Right kidney (tissue), 1 donor: ENCODE data around the gene CYYR1.

Experiments
- DNase-seq: peaks from one replicate; pipeline ENCODE4 v3.0.0-alpha.2; 2016

CYYR1 gene

DNA sequence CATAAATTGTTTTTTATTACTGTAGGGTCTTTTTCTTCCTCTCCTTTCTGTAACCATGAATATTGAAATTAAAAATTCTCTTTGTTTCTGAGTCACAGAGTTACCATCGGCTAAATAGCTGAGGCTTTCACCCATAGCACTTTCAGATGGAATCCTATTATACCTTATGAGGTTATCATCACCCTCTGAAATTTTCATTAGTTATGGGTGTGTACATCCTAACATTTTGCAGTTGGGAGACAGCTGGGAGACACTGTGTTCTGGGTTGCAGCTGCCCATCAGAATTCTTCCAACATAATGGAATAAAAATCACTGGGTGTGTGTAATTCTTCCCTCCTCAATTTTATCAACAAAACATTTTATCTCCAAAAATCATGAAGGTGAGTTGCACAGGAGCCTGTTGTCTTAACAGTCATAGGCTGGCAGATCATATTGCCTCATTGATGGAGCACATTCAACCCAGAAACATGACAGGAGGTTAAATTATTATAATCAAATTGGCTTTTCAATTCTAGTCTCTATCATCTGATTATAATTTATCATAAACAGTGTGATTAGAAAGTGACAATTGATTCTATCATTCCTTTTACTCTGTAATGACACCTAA is 17.4 kb downstream of the CYYR1 start:
- no peak for DNase-seq

- DNase-seq, result no peak
Observed at GRCh38 chr21:26554365-26554764, 18.7 kb downstream of the CYYR1 start.

GRCh38 chr21:26553898-26554297 is 19.2 kb downstream of the CYYR1 start:
- no peak for DNase-seq

DNA sequence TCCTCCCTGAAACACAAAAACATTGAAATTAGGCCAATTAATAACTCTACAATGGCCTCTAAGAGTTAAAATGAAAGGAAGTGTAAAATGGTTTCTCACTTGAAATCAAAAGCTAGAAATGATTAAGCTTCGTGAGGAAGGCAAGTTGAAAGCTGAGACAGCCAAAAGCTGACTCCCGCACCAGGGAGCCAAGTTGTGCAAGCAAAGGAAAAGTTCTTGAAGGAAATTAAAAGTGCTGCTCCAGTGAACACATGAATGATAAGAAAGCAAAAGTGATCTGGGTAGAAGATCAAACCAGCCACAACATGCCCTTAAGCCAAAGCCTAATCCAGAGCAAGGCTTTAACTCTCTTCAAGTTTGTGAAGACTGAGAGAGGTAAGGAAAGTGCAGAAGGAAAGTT is 22.8 kb downstream of the CYYR1 start:
- peak; percentile 51 for DNase-seq

DNA sequence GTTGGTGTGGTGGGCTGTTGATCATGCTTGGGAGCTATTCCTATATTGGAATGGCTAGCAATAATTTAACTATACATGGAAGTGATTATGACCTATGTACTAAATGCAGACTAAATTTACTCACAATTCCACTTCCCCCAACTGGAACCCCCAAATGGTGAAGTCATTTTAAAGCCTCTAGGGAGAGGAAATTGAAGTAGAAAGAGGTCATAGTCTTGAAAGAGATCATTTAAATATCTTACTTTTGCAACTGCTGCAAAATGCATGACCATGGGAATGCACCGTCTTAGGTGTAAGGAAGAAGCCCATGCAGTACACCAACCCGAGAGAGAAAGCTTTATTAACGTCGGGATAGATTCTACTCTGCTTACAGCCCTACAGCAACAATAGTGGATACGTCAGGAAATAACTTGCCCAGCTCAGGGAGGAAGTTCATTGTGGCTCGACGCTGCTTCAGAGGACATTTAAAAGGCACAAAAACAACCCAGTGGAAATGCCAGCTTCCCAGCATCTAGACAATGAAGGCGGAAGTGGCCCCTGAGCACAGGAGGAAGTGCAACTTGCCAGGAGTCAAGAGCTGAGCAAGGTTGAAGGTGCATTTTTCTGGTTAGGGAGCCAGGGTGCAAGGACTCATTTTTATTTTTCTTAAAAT is 26.5 kb downstream of the CYYR1 start:
- no peak for DNase-seq

GRCh38 chr21:26544201-26544775 is 28.8 kb downstream of the CYYR1 start:
- no peak for DNase-seq

GRCh38 chr21:26540651-26541050 is 32.4 kb downstream of the CYYR1 start:
- no peak for DNase-seq

DNA sequence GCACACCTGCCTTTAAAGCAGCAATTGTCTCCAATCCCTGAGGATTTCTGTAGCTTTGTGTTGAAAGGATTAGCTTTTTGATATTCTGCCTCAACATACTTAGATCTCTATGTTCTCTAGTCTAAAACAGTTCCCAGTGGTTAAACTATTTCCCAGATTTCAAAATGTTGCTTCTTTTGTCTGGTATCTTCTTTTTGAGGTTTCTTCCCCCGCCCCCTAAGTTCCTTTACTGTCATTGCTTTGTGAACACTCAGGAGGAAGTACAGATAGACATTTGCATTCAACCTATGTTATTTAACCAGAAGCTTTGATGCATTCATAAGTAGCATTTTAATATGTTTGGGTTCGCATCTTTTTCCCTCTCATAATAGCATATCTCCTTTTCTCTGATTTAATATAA is 33.5 kb downstream of the CYYR1 start:
- no peak for DNase-seq

GRCh38 chr21:26534517-26534916 is 38.6 kb downstream of the CYYR1 start:
- no peak for DNase-seq

- no peak for DNase-seq
Observed at GRCh38 chr21:26532208-26532607, 40.9 kb downstream of the CYYR1 start.

DNA sequence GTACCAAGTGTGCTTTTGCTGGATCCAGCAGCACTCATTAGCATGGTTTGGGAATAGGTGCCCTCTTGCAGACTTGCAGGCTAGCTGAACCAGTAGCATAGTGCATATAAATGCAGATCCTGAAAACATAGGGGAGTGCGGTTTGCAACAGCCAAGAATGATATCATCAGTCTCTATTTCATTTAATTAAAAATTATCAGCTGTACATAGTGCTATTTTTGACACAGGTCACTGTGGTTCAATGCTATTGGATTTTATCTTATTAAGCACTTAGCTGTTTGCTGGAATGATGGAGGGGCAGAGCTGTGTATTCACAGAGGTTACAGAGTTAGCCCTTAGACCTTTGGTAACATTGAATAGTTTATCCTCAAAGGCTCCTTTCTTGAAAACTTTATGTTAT is 43.6 kb downstream of the CYYR1 start:
- DNase-seq, result no peak

GRCh38 chr21:26528882-26529281 is 44.2 kb downstream of the CYYR1 start:
- no peak for DNase-seq

DNA sequence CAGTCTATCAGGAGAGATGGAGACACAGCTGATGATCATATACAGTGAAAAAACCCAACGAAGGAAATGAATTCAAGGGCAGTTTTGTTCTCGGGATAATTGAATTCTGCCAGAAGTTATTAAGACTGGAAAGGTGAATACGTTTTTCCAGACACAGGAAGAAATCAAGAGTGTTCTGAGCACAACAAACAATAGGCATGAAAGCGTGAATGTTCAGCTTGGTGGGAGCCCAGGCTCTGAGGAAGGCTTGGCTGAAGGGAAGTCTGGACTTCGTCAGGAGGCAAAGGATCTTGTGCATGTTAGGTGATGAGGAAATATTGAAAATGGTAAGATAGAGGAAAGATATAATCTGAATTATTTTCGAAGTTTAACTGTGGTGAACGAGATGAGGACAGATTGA is 50.4 kb downstream of the CYYR1 start:
- no peak for DNase-seq

DNA sequence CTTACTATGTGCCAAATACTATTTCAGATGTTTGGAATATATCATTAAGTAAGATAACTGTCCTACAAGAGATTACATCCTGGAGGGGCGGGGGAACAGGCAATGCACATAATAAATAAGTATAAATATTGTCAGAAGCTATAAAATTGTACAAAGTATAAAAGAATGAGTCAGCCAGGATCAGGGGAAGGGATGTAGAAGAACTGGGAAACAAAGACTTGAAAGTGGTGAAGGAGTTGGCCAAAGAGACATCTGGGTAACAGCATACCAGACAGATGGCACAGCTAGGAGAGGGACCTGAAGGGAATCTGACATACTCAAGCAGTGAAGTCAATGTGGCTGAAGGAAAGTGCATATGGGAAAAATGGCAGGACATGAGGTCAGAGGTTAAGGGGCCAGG is 53.9 kb downstream of the CYYR1 start:
- DNase-seq, result no peak

- no peak for DNase-seq
Observed at GRCh38 chr21:26515257-26515656, 57.8 kb downstream of the CYYR1 start.

- no peak for DNase-seq
Observed at GRCh38 chr21:26513212-26513611, 59.9 kb downstream of the CYYR1 start.

DNA sequence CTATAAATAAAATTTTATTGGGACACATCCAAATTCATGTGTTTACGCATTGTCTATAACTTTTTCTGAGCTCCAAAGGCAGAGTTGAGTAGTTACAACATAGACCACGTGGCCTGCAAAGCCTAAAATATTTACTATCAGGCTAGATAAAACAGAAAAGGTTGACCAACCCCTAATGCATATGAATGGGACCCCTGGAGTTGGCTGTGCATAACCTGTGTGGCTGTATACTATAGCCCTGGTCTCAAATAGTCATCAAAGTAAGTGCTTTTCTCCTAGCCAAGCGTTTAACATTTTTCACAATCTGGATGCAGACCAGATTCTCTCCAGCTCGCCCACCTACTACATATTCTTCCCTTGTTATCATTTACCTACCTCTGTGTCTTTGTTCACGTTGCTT is 60.4 kb downstream of the CYYR1 start:
- no peak for DNase-seq

DNA sequence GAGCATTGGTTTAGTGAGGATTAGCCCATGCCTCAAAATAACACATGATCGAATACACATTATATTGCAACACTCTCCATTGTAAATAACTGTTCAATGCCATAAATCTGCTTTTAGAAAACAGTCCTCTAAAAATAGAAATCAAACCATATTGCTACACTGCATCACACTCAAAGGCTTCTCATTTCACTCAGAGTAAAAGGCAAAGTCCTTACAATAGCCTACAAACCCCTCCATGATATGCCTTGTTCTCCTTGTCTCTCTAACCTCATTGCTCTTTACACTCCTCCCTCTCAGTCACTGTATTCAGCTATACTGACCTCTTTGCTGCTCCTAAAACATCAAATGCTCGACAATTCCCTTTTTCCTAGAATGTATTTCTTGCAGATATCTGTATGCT is 64.2 kb downstream of the CYYR1 start:
- no peak for DNase-seq

DNA sequence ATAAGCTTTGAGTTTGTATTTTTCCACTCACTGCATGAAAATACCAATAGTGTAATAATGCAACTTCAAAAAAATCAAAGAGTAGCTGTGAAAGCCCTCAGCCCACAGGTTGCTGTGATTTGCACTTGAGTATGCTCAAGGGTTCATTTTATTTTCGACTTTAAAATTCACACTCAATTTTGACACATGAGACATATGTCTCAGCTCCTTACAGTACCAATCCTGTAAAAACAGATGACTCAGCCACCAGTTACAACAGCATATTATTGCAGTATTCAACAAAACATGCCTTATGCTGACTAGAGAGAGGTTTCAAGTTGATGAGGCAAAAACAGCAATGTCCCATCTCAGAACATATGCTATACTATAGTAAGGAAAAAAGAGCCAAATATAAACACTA is 66.1 kb downstream of the CYYR1 start:
- no peak for DNase-seq

DNA sequence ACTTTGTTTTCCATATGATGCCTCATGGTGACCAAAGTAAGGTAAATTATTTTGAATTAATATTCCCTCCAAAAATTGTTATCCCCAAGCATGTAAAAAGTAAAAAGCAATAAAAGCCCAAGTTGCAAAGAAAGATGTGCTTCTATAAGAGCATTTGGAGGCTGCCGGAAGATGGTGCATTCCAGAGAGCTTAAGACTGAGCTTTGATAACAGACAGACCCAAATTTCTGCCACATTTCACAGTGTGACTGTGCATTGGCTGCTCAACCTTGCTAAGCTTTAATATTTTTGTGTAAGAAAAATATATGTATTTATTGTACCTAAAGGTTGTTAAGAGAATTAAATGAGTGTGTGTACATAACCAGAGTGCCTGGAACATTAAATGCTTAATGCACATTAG is 67.9 kb downstream of the CYYR1 start:
- no peak for DNase-seq

GRCh38 chr21:26503414-26503813 is 69.7 kb downstream of the CYYR1 start:
- DNase-seq, result no peak

DNA sequence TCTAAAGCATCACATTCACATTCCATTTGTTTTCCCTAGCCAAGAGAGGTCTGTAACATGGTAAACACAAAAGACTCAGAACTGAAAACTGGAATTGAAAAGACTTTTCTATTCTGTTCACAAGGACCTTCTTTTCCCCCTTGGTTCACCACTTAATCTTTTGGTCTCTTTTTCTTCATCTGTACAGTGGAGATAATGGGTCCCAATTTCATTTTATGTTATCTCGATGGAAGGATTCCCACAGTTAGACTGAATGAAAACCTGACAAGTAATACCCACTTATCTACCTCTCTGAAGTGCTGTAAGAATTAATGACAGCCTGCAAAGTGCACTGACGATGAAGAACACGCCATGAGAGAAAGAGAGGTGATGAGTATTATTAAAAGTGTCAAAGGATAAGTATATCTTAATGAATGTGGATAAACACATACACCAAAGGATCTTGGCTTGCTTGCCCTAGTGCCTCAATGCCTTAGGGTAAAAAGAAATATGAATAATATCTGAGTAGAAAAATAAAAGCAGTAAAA is 71.5 kb downstream of the CYYR1 start:
- DNase-seq, result no peak

DNA sequence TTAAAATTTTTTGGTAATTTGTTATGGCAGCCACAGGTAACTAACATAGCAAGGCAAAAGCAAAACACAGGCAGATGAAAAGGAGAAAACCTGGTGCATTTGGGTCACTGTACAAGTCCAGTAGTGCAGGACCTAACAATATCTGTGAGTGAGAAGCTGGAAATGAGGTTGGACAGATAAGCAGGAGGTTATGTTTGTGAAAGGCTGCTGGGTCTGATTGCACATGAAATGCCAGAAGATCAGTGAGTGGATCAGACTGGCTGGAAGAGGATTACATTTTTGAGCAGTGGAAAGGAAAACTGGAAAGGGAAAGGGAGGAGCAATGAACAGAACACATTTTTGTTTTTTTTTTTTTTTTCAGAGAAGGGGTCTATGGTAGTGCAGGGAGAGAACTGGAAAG is 73.6 kb downstream of the CYYR1 start:
- DNase-seq, result no peak

DNA sequence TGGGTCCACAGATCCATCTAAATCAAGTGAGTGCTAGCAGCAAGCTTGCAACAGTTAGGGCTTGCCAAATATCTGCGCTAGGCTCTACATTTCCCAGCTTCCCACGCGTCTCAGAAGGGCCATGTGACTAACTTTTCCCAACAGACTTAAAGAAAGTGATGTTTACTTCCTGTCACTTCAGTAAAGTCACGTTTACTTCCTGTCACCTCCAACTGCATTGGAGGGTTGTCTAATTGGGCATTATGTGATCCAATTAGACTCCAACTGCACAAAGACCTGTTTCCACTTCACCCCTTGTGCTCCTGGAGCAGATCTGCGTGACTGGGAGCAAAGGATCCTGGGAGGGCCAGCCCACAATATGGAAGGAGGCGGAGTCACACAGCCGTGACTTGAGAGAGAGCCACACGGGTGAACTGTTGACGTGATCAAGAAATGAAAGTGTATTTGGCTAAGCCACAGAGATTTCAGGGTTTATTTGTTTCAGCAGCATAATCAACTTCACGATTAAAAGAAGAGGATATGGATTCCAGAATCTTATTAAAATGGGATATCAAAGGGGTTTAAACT is 77.7 kb downstream of the CYYR1 start:
- DNase-seq, result no peak
